Uterus (tissue), 4 donors: ENCODE measurements around the gene PTPRG. TPM values are rescaled to one million over a fixed set of nuclear protein-coding genes. Genes with fewer than 3 reads are reported as not detected.

ENCODE experiments used
- DNase-seq, 2 donors: peaks; one replicate each; pipeline ENCODE4 v3.0.0-alpha.2; 2019 to 2020
- H3K27ac ChIP-seq, 2 donors: fragments of 200-600 bp; sonication (generic); 1 replicate in 1 of 2; 2 replicates in 1 of 2; pipeline ENCODE4 v1.5.1; 2016 to 2018
- H3K27me3 ChIP-seq, 2 donors: fragments of 200-600 bp; sonication (generic); one replicate each; pipeline ENCODE4 v1.5.1; 2018 to 2019; ENCODE audit warnings: control low read depth in 1 of 2
- H3K36me3 ChIP-seq, 2 donors: fragments of 200-600 bp; sonication (generic); one replicate each; pipeline ENCODE4 v1.5.1; 2019; ENCODE audit warnings: control low read depth in 1 of 2
- H3K4me1 ChIP-seq, 2 donors: fragments of 200-600 bp; sonication (generic); one replicate each; pipeline ENCODE4 v1.5.1; 2018 to 2019; ENCODE audit warnings: control low read depth in 1 of 2
- H3K4me3 ChIP-seq, 2 donors: fragments of 200-600 bp; sonication (generic); 1 replicate in 1 of 2; 2 replicates in 1 of 2; pipeline ENCODE4 v1.5.1; 2018 to 2019; ENCODE audit warnings: mild to moderate bottlenecking in 1 of 2
- H3K9me3 ChIP-seq, 2 donors: fragments of 200-600 bp; sonication (generic); one replicate each; pipeline ENCODE4 v1.5.1; 2019; ENCODE audit warnings: control low read depth in 1 of 2
- POLR2A ChIP-seq, 2 donors: fragments of 450-650 bp; IDR thresholded peaks; one replicate each; pipeline ENCODE4 v1.6.1; 2016; ENCODE audit warnings: antibody characterized with exemption in 2 of 2, mild to moderate bottlenecking in 1 of 2, moderate library complexity in 1 of 2
- intact Hi-C: fragments of 100-400 bp; cut with DNase I; formaldehyde crosslinking; loops from one replicate; pipeline ENCODE4 v1.15.1; 2023; ENCODE audit warnings: low total_unique reads
- total RNA-seq, 4 donors: library from RNA; depleted of rRNA in 3 of 4; stranded (reverse); fragments of >200 nt in 3 of 4; gene quantifications; one replicate each; pipeline versions ENCODE4 v1.1.0 to v1.2.4, GENCODE V29; 2014 to 2023
- TF ChIP-seq, protein P1 (sequence below), 4 experiments: fragments of 200-600 bp in 2 of 4; fragments of 450-650 bp in 2 of 4; sonication (generic) in 2 of 4; IDR thresholded peaks; one replicate each; pipeline ENCODE4 v1.5.1; 2016 to 2019; ENCODE audit warnings: antibody characterized with exemption in 4 of 4, mild to moderate bottlenecking in 2 of 4, moderate library complexity in 1 of 4
- donor health status: DM: yes; HTN: yes; CAD: no.

Gene PTPRG
- total RNA-seq, 4 donors from 2014 or later, result 43.5 to 136 (median 62.6) TPM

DNA sequence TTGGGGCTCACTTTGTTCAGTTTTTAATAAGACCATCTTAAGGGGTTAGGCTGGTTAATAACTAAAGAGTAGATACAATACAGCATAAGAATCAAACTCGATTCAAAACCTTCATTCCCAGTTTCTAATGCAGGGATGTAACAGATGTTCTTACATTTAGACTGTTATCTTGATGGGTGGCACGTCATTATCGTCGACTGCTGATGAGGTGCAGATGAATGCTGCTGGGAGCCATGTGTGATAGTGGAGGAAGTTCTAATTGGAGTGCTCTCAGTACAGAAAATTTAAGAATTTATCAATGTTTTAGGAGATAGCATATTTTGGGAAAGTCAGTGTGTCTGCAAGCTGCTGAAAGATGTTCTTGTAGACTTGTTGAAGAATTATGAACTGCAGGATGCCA lies 331.5 kb downstream of the PTPRG start:
- H3K36me3 ChIP-seq, result no peaks in the 10 kb centered on the region
- TF ChIP-seq POLR2A (IDR thresholded peaks at IDR 0.05), result no peak
- H3K4me1 ChIP-seq, result no peaks in the 10 kb centered on the region
- no peaks in the 10 kb centered on the region for H3K9me3 ChIP-seq
- intact Hi-C loops, result no loop called here
- no peaks in the 10 kb centered on the region for H3K27me3 ChIP-seq
- no peak overlapping the region for H3K27ac ChIP-seq
- DNase-seq, result no peak
- H3K4me3 ChIP-seq, result no peak overlapping the region

DNA sequence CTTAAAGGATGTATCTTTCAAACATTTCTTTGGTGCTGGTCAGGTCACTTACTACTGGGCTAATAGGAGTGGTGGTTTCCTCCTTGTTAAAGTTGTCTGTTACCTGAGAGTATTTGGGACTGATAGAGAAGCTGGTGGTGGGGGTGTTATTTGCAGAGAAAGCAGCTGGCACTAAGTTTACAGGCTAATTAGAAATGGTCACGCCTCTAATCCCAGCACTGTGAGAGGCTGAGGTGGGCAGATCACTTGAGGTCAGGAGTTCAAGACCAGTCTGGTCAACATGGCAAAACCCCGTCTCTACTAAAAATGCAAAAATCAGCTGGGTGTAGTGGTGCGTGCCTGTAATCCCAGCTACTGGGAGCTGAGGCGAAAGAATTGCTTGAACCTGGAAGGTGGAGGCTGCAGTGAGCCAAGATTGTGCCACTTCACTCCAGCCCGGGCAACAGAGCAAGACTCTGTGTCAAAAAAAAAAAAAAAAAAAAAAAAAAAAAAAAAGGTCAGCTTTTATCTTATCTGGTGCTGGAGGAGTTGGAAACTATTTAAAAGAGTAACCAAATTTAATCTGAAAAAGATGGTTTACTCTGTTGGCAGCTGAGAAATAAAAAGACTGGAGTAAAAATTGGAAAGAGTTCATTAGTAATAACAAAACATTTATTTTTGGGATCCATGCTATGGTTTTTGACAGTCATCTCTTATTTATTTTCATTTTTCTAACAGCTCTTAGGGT lies 332.6 kb downstream of the PTPRG start:
- Histone ChIP-seq H3K36me3 (no peaks in the 10 kb centered on the region), H3K9me3 (no peaks in the 10 kb centered on the region), H3K27ac (peak overlapping the region in 1 of 2 donors; percentile 39), H3K4me3 (no peak overlapping the region), H3K27me3 (no peaks in the 10 kb centered on the region), H3K4me1 (no peaks in the 10 kb centered on the region)
- TF ChIP-seq, protein P1, sequence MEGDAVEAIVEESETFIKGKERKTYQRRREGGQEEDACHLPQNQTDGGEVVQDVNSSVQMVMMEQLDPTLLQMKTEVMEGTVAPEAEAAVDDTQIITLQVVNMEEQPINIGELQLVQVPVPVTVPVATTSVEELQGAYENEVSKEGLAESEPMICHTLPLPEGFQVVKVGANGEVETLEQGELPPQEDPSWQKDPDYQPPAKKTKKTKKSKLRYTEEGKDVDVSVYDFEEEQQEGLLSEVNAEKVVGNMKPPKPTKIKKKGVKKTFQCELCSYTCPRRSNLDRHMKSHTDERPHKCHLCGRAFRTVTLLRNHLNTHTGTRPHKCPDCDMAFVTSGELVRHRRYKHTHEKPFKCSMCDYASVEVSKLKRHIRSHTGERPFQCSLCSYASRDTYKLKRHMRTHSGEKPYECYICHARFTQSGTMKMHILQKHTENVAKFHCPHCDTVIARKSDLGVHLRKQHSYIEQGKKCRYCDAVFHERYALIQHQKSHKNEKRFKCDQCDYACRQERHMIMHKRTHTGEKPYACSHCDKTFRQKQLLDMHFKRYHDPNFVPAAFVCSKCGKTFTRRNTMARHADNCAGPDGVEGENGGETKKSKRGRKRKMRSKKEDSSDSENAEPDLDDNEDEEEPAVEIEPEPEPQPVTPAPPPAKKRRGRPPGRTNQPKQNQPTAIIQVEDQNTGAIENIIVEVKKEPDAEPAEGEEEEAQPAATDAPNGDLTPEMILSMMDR (IDR thresholded peaks at IDR 0.05), result no peak
- TF ChIP-seq POLR2A (IDR thresholded peaks at IDR 0.05), result no peak
- DNase-seq, result no peak
- intact Hi-C loops, result no loop called here

DNA sequence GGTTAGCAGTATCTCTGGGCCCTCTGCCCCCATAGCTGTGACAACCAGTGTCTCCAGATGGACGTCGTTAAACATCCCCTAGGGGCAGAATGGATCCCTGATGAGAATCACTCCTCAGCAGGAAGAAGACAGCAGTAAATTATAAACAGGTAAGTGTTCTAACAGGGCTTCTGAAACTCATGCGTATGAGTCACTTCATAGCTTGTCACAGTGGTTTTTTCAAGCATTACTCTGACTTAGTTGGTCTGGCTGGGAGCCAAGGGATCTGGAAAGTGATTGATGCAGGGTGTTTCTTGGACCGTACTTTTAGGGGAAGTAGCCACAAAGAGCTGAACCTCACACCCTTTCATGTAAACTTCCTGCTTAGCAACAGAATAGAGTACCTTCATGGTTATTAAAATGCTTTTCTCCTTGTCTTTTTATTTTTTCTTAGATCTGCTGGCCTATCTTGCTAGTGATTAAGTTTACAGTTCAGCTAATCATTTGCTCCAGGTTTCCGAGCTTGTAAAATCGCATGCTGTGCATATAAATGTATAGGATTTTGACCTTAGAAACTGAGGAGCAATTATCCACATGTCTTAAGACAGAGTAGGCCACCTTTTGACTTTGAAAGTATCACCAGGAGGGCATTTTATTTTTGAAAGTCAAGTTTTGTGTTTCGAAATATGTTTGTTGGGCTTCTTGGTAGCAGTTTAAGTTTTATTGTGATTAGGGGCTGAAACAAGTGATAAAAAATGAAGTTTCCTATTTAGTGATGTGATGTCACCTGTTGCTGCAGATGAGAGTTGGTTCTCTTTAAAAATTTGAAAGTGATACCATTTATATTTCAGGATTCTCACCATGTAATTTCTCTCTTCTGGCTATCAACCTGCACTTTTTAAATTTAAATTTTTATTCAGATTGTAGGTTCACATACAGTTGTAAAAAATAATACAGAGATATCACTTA lies 333.9 kb downstream of the PTPRG start:
- no peaks in the 10 kb centered on the region for H3K9me3 ChIP-seq
- peak; percentile 40 to 48 for DNase-seq
- H3K4me3 ChIP-seq, result no peak overlapping the region

DNA sequence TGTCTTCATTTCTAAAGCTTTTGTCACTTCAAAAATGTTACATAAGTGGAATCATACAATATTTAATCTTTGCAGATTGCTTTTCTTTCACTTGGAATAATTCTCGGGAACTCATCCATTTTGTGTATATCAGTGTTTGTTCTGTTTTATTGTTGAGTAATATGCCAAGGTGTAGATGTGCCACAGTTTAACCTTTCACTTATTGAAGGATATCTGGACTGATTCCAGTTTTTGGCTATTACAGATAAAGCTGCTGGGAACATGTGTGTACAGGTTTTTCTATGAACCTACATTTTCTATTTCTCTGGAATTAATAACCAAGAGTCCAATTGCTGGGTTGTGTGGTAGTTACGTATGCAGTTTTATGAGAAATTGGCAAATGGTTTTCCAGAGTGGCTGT lies 334.9 kb downstream of the PTPRG start:
- Histone ChIP-seq H3K9me3 (no peaks in the 10 kb centered on the region), H3K27ac (no peak overlapping the region), H3K4me3 (no peak overlapping the region), H3K36me3 (no peaks in the 10 kb centered on the region), H3K27me3 (no peaks in the 10 kb centered on the region), H3K4me1 (no peaks in the 10 kb centered on the region)
- no peak for TF ChIP-seq POLR2A (IDR thresholded peaks at IDR 0.05)
- TF ChIP-seq, protein P1 (IDR thresholded peaks at IDR 0.05), result no peak
- intact Hi-C loops, result no loop called here
- no peak for DNase-seq

More for the DNA sequence above, 333.9 kb downstream of the PTPRG start:
- Histone ChIP-seq H3K4me1 (no peaks in the 10 kb centered on the region), H3K27ac (peak overlapping the region in 1 of 2 donors; percentile 39), H3K36me3 (no peaks in the 10 kb centered on the region), H3K27me3 (no peaks in the 10 kb centered on the region)
- TF ChIP-seq POLR2A (IDR thresholded peaks at IDR 0.05), result no peak
- TF ChIP-seq, protein P1 (IDR thresholded peaks at IDR 0.05), result no peak
- intact Hi-C loops, result no loop called here

DNA sequence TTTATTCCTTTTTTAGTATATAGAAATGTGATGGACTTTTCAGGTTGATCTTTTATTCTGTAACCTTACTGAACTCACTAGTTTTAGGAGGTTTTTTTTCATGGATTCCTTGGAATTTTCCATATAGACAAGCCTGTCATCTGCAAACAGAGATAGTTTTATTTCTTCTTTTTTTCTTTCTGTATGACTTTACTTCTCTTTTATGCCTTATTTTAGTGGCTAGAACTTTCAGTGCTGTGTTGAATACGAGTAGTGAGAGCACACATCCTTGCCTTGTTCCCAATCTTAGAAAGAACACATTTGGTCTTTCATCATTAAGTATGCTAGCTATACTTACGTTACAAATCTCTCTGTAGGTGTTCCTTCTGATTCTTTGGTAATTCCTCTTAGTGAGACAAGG lies 336.5 kb downstream of the PTPRG start:
- intact Hi-C loops, result no loop called here
- H3K9me3 ChIP-seq, result no peaks in the 10 kb centered on the region
- TF ChIP-seq POLR2A (IDR thresholded peaks at IDR 0.05), result no peak
- TF ChIP-seq, protein P1 (IDR thresholded peaks at IDR 0.05), result no peak
- DNase-seq, result no peak
- no peaks in the 10 kb centered on the region for H3K36me3 ChIP-seq
- H3K4me3 ChIP-seq, result no peak overlapping the region
- H3K27ac ChIP-seq, result no peak overlapping the region
- H3K27me3 ChIP-seq, result no peaks in the 10 kb centered on the region
- no peaks in the 10 kb centered on the region for H3K4me1 ChIP-seq
